HG03521 (cell line): ENCODE data around the gene PHLDB3.
"Not testable (repeated sequence)": the region's sequence is repeated elsewhere in the genome, so short reads cannot be mapped to it uniquely, and the experiment has no call there.

Experiments
- ATAC-seq: cut with Tn5 transposase; IDR thresholded peaks from one replicate; pipeline ENCODE4 v1.9.1; 2021; ENCODE audit warnings: mild to moderate bottlenecking, moderate library complexity; ENCODE audit not compliant: unreplicated experiment

The PHLDB3 gene

GRCh38 chr19:43504426-43505185 lies at the start of gene PHLDB3:
Gene PHLDB3, minus strand, starts transcription at chr19:43504746. Its CDS starts 628 bp downstream, at chr19:43504118.
- peak; percentile 31 for ATAC-seq

- ATAC-seq = no peak
These were observed 49.1 kb upstream of the PHLDB3 start for GRCh38 chr19:43553656-43554055.

GRCh38 chr19:43552616-43553015 lies 48.1 kb upstream of the PHLDB3 start:
- ATAC-seq = no peak

GRCh38 chr19:43552198-43552450 lies 47.6 kb upstream of the PHLDB3 start:
- no peak for ATAC-seq

GRCh38 chr19:43551399-43552197 lies 47.1 kb upstream of the PHLDB3 start:
- no peak for ATAC-seq

- ATAC-seq = no peak
These were observed 44.2 kb upstream of the PHLDB3 start for GRCh38 chr19:43548706-43549105.

GRCh38 chr19:43547926-43548325 lies 43.4 kb upstream of the PHLDB3 start:
- not testable (repeated sequence) for ATAC-seq

GRCh38 chr19:43546581-43546980 lies 42.0 kb upstream of the PHLDB3 start:
- ATAC-seq = no peak

- ATAC-seq = no peak
These were observed 41.4 kb upstream of the PHLDB3 start for GRCh38 chr19:43545981-43546380.

- no peak for ATAC-seq
These were observed 40.7 kb upstream of the PHLDB3 start for GRCh38 chr19:43545276-43545675.

- ATAC-seq = no peak
These were observed 39.5 kb upstream of the PHLDB3 start for GRCh38 chr19:43544077-43544476.

GRCh38 chr19:43541920-43542650 lies 37.5 kb upstream of the PHLDB3 start:
- ATAC-seq = no peak

- ATAC-seq = no peak
These were observed 35.8 kb upstream of the PHLDB3 start for GRCh38 chr19:43540381-43540780.

- no peak for ATAC-seq
These were observed 34.4 kb upstream of the PHLDB3 start for GRCh38 chr19:43538922-43539321.

GRCh38 chr19:43534816-43535761 lies 30.5 kb upstream of the PHLDB3 start:
- ATAC-seq = no peak

GRCh38 chr19:43534305-43534815 lies 29.8 kb upstream of the PHLDB3 start:
- no peak for ATAC-seq

GRCh38 chr19:43533546-43534304 lies 29.2 kb upstream of the PHLDB3 start:
- peak; percentile 61 for ATAC-seq

GRCh38 chr19:43532962-43533545 lies 28.5 kb upstream of the PHLDB3 start, which contains the start of gene ZNF575:
Gene ZNF575, plus strand, starts transcription at chr19:43533188. Its CDS starts 1,235 bp downstream, at chr19:43534423.
- peak; percentile 53 for ATAC-seq

- no peak for ATAC-seq
These were observed 28.0 kb upstream of the PHLDB3 start for GRCh38 chr19:43532571-43532961.
